Right atrium auricular region (tissue), 2 donors: Measurements from ENCODE around the gene CNTRL. TPM values are rescaled to one million over a fixed set of nuclear protein-coding genes. Genes with fewer than 3 reads are reported as not detected.
"Not testable (repeated sequence)": the region's sequence is repeated elsewhere in the genome, so short reads cannot be mapped to it uniquely, and the experiment has no call there.

Experiments used
- DNase-seq: peaks from one replicate; pipeline ENCODE4 v3.0.0-alpha.2; 2019; ENCODE audit warnings: low spot score
- H3K27ac ChIP-seq, 2 donors: fragments of 200-600 bp; sonication (generic); 1 replicate in 1 of 2; 2 replicates in 1 of 2; pipeline ENCODE4 v1.5.1; 2016 to 2019
- H3K27me3 ChIP-seq, 2 donors: fragments of 200-600 bp; sonication (generic); one replicate each; pipeline versions ENCODE4 v1.5.1 to v1.6.0; 2017 to 2019
- H3K36me3 ChIP-seq: fragments of 200-600 bp; sonication (generic); one replicate; pipeline ENCODE4 v1.5.1; 2016
- H3K4me1 ChIP-seq, 2 donors: fragments of 200-600 bp; sonication (generic); one replicate each; pipeline versions ENCODE4 v1.5.1 to v1.6.0; 2017 to 2019
- H3K4me3 ChIP-seq, 2 donors: fragments of 200-600 bp; sonication (generic); 1 replicate in 1 of 2; 2 replicates in 1 of 2; pipeline ENCODE4 v1.5.1; 2017 to 2019; ENCODE audit warnings: mild to moderate bottlenecking in 1 of 2, moderate library complexity in 1 of 2
- H3K9me3 ChIP-seq, 2 donors: fragments of 200-600 bp; sonication (generic); one replicate each; pipeline ENCODE4 v1.5.1; 2019
- total RNA-seq, 2 donors: library from RNA; depleted of rRNA; stranded (reverse); fragments of >200 nt; gene quantifications; one replicate each; pipeline ENCODE4 v1.1.0, GENCODE V29; 2016
- TF ChIP-seq, protein P1 (sequence below), 2 donors: fragments of 200-600 bp; sonication (generic); IDR thresholded peaks; one replicate each; pipeline ENCODE4 v1.5.1; 2019; ENCODE audit warnings: antibody characterized with exemption in 2 of 2

Gene CNTRL
- total RNA-seq, 2 donors from 2014 or later, result 3.3 to 6.0 TPM

DNA sequence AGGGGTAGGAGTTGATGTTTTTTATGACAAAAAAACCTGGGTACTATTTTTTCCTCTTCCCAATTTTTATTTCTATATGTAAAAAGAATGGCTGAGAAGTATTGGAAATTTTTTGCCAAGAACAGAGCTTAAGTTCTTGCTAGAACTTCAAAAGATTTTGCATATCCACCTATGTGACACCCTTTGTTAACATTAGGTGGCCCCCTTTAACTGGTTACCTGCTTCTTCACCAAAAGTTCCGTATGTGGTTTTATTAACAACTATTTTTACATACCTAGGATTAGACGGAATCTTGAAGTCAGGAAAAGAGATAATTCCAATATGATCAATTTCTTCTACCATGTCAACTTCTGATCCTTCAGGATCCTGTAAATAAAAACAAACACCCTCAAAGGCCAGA is 40.2 kb upstream of the CNTRL start:
- Histone ChIP-seq H3K9me3 (no peaks in the 10 kb centered on the region), H3K36me3 (no peaks in the 10 kb centered on the region), H3K4me3 (no peak overlapping the region), H3K4me1 (peaks cover 0 to 5% of the 10 kb centered on the region in 2 donors), H3K27me3 (no peaks in the 10 kb centered on the region), H3K27ac (no peak overlapping the region)
- DNase-seq, result no peak
- TF ChIP-seq, protein P1, sequence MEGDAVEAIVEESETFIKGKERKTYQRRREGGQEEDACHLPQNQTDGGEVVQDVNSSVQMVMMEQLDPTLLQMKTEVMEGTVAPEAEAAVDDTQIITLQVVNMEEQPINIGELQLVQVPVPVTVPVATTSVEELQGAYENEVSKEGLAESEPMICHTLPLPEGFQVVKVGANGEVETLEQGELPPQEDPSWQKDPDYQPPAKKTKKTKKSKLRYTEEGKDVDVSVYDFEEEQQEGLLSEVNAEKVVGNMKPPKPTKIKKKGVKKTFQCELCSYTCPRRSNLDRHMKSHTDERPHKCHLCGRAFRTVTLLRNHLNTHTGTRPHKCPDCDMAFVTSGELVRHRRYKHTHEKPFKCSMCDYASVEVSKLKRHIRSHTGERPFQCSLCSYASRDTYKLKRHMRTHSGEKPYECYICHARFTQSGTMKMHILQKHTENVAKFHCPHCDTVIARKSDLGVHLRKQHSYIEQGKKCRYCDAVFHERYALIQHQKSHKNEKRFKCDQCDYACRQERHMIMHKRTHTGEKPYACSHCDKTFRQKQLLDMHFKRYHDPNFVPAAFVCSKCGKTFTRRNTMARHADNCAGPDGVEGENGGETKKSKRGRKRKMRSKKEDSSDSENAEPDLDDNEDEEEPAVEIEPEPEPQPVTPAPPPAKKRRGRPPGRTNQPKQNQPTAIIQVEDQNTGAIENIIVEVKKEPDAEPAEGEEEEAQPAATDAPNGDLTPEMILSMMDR (IDR thresholded peaks at IDR 0.05), result no peak

DNA sequence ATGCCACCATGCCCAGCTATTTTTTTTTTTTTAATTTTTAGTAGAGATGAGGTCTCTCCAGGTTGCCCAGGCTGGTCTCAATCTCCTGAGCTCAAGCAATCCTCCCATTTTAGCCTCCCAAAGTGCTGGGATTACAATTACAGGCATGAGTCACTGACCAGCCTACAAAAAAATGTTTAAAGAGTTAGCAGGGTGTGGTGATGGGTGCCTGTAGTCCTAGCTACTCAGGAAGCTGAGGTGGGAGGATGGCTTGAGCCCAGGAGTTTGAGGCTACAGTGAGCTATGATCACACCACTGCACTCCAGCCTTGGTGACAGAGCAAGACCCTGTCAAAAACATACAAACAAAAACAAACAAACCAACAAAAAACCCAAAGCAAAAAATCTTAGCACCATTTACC is 39.0 kb upstream of the CNTRL start:
- DNase-seq, H3K4me3 ChIP-seq, H3K36me3 ChIP-seq, H3K9me3 ChIP-seq, H3K4me1 ChIP-seq, H3K27ac ChIP-seq, H3K27me3 ChIP-seq: not testable (repeated sequence)

DNA sequence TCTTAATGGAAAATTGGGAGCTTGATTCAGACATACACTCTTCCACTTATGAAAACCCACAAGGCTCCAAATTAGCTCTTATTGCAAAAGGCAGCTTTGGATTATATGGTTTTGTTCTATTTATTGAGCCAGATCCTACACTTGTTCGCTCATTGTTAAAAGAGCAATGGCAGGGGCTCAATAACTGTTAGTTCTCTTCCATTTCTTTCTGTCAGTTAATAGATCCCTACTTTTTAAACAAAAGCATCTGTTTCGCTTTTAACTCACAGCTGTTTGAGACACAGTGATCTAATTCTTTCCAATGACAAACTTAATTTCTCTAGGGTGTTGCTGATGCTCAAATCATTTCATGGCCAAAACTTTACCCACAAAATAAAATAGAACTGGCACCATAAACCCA is 36.4 kb upstream of the CNTRL start:
- H3K4me3 ChIP-seq, result no peak overlapping the region
- H3K27me3 ChIP-seq, result no peaks in the 10 kb centered on the region
- H3K9me3 ChIP-seq, result no peaks in the 10 kb centered on the region
- peaks cover 0 to 5% of the 10 kb centered on the region in 2 donors for H3K4me1 ChIP-seq
- H3K27ac ChIP-seq, result no peak overlapping the region
- TF ChIP-seq, protein P1 (IDR thresholded peaks at IDR 0.05), result no peak
- DNase-seq, result no peak
- no peaks in the 10 kb centered on the region for H3K36me3 ChIP-seq

DNA sequence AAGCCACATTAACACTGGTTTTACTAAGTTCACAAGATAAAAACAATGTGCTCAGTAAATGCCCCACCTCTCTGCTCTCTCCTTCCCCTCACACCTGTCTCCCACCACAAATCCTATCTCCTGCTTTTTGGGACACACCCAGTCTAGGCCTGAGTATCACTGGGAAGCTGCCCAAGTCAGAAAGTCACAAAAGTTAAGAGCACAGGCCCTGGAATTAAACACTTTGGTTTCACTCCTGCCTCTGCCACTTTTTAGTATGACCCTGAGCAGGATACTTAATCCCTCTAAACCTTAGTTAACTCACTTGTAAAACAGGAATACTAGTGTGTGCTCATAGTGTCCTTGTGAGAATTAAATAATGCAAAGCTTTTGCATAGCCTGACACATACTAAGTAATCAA is 36.0 kb upstream of the CNTRL start:
- DNase-seq, result no peak
- TF ChIP-seq, protein P1 (IDR thresholded peaks at IDR 0.05), result no peak
- no peaks in the 10 kb centered on the region for H3K36me3 ChIP-seq
- peaks cover 0 to 5% of the 10 kb centered on the region in 2 donors for H3K4me1 ChIP-seq
- H3K9me3 ChIP-seq, result no peaks in the 10 kb centered on the region
- no peaks in the 10 kb centered on the region for H3K27me3 ChIP-seq
- no peak overlapping the region for H3K4me3 ChIP-seq
- no peak overlapping the region for H3K27ac ChIP-seq

DNA sequence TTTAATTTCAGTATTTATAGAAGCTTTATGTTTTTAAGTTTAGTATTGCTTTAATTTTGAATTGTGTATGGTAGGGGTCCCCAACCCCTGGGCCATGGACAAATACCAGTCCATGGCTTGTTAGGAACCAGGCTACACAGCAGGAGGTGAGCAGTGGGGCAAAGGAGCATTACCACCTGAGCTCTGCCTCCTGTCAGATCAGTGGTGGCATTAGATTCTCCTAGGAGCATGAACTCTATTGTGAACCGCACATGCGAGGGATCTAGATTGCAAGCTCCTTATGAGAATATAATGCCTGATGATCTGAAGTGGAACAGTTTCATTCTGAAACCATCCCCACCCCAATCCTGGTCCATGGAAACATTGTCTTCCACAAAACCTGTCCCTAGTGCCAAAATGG is 26.6 kb upstream of the CNTRL start:
- TF ChIP-seq, protein P1 (IDR thresholded peaks at IDR 0.05), result no peak
- Histone ChIP-seq H3K27ac (no peak overlapping the region), H3K4me1 (no peaks in the 10 kb centered on the region), H3K4me3 (no peak overlapping the region), H3K36me3 (no peaks in the 10 kb centered on the region), H3K9me3 (no peaks in the 10 kb centered on the region), H3K27me3 (no peaks in the 10 kb centered on the region)
- DNase-seq, result no peak

DNA sequence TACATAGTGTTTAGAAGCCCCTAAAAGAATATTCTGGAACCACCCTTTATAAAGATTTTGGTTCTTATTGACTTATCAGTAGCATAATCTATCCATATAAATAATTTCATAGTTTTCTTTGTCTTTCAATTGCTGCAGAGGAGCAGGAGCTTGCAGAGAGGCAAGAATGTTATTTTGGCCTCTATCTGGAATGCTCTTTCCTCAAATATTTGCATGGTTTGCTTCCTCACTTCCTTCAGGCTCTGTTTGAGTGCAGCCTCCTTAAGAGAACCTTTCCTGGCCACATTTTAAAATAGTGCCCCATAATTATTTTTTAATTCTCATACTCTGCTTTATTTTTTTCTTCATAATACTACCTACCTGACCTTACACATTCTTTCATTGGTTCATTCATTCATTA is 26.1 kb upstream of the CNTRL start:
- Histone ChIP-seq H3K4me1 (no peaks in the 10 kb centered on the region), H3K27me3 (no peaks in the 10 kb centered on the region), H3K36me3 (no peaks in the 10 kb centered on the region), H3K4me3 (no peak overlapping the region), H3K27ac (no peak overlapping the region), H3K9me3 (no peaks in the 10 kb centered on the region)
- TF ChIP-seq, protein P1 (IDR thresholded peaks at IDR 0.05), result no peak
- DNase-seq, result no peak
